ENCODE results near the gene MEGF11.

MEGF11 gene

DNA sequence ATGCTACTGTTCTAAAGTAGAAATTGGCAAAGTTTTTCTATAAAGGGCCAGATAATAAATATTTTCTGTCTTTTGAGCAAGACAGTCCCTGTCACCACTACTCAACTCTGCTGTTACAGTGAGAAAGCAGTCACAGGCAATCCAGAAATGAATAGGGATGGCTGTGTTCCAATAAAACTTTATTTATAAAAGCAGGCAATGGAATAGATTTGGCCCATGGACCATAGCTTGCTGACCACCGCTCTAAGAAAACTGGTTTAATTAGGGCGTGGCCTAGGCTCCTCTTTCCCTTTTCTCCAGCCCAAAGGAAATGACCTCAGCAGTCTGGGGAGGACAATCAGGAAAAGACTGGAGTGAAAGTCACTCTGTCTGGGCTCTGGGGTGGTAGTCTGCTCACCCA lies 183.8 kb downstream of the MEGF11 start:
- FAIRE-seq (no peak), DNase-seq (ENCODE audit: low spot score) (no peak)

DNA sequence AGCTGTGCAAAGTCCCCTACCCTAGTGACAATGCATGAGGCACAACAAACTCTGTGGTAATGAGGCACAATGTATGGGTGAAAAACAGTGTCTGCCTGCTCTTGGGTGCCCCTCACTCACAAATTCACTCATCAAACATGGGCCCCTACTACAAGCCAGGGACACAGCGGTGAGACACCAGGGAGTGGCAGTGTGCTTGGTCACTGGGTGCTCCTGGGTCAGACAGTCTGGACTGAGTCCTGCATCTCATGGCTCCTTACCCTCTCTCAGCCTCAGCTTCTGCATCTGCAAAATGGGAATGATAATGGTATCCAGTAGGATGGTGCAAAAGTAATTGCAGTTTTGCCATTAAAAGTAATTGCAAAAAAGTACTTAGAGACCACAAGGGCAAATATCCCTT lies 184.7 kb downstream of the MEGF11 start:
- no peak for DNase-seq (ENCODE audit: low spot score)
- FAIRE-seq: peak; percentile 63

DNA sequence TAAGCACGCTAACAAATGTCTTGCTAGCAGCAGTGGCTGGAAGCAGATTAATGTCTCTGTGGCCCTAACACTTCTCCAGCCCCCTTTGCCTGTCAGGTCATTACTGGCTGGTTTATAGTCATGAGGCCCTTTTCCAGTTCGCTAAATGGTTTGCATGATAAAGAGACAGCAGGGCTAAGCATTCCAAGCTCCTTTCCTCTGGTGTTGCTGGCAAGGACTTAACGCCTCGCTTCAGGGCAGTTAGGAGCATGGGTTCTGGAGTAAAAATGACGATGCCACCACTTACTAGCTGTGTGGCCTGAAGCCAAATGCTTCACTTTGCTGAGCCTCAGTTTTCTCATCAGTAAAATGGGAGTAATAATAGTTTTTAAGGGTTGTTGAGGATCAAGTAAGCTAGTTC lies 185.9 kb downstream of the MEGF11 start:
- FAIRE-seq (no peak), DNase-seq (ENCODE audit: low spot score) (no peak)

DNA sequence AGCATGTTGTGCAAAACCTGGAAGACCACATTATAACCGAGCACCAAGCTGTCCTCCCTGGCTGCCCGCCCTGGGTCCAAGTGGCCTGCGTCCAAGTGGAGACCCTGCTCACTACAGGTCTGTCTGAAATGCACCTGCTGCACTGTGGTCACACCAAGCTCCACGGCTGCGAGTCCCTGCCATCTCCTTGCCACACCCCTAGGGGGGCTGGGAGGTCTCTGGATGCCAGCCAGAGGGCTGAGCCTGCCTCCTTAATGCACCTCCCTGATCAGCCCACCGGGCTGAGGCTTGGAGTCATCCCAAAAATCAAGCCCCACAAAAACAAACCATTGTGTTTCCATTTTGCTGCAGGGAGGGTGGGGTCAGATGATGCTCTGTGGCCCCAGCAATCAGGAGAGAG lies 187.1 kb downstream of the MEGF11 start:
- FAIRE-seq (no peak), DNase-seq (ENCODE audit: low spot score) (no peak)

DNA sequence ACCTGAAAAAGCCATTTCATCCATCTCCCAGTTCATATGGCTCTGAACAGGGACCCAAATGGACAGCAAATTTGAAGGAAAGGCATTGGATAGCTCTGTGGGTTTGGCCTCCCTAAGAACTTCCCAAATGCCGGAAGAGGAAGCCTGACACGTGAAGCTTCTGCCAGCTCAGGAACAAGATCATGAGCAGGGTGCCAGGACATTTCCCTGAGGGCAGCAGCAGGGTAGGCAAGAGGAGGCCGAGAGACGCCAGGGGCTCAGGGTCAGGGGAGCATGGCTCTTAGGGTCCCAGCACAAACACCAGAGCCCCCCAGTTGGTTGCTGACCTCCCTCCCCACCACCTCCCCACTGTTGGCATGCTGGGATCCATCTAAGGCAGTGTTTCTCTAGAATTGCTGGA lies 187.5 kb downstream of the MEGF11 start:
- FAIRE-seq (no peak), DNase-seq (ENCODE audit: low spot score) (no peak)

DNA sequence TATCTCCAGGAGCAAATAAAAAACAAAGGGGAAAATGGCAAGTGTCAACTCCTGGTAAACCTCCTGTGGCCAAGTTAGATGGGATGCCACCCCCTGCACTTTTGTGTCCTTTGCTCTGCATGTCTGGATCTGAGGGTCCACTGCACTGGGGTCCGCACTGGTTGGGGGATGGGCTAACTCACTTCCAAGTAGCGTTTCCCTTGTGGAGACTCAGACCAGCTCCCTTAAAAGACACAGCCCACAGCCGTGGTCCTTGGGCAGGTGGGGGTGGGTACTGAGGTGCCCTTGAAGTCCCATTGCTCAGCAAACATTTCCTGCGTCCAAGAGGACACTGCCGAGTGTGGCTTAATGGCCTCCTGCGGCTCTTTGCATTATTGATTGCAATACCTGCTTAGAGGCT lies 188.2 kb downstream of the MEGF11 start:
- DNase-seq (ENCODE audit: low spot score) (no peak), FAIRE-seq (no peak)

DNA sequence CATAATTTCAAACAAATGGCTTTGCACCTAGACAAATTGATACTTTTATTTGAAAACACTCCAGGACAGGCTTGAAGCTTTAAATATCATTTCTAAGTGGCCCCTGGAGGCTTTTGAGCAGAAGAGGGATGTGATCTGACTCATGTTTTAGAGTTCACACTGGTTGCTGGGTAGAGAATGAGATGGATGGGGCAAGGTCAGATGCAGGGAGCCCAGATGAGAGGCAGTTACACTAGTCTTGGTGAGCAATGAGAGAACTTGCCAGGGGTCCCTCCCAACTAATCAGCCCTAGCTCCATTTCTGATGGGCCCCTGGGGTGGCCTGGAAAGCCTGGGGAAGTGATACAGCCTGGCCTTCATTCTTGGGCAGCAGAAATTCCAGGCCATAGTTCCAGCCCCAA lies 190.4 kb downstream of the MEGF11 start:
- FAIRE-seq: no peak

DNA sequence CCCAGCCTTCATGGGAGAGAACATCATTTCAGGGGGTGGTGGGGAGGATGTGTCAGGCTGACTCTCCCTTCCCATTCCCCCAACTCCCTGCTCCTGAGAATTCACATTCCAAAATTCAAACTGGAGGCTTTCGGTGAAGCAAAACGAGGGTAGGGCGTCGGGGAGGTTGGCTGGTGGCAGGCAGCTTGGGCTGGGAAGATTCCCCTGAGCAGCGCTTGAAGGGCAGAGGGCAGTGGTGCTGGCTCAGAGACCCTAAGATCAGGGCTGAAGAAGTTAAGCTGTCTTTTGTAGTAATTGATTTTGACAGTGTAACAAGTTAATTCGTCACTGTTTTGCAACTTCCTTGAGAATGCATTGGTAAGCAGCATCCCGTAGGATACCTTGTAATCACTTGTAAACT lies 196.5 kb downstream of the MEGF11 start:
- FAIRE-seq: no peak

More for the DNA sequence above, 190.4 kb downstream of the MEGF11 start:
- no peak for DNase-seq (ENCODE audit: low spot score)

DNA sequence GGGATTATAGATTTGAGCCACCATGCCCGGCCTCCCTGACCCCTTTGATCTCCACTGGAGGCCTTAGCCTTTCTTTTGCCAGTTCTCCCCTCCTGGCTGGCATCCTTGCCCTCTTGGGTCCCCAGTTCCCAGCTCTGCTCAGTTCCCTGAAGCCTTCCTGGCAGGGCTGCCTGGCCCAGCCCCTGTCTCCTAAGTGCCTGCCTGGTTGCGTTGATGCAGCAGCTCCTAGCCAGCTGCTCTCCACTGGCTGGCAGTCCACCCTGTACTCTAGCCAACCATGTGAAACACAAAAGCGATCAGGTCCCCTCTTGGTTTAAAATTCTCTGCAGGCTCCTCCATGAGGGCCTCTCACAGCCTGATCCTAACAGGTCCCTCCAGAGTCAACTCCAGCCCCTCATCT lies 199.6 kb downstream of the MEGF11 start:
- no peak for FAIRE-seq
- no peak for DNase-seq (ENCODE audit: low spot score)

More for the DNA sequence above, 196.5 kb downstream of the MEGF11 start:
- no peak for DNase-seq (ENCODE audit: low spot score)

DNA sequence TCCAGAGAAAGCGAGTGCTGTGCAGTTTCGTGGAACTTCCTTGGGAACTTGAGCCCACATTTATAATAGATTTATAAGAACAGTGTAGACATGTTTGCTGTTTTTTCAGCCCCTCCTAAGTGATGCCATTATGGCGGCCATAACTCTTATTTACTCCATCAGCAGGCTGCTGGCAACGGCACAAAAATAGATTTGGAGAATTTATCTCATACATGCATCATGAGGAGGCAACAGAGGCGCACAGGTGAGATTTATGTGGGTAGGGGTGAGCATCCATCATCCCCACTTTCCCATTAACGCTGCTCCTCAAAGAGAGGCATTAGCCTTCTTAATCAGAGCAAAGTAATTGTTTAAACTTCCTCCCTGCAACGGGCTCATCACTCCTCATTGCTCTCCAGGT lies 201.7 kb downstream of the MEGF11 start:
- FAIRE-seq (no peak), DNase-seq (ENCODE audit: low spot score) (no peak)

DNA sequence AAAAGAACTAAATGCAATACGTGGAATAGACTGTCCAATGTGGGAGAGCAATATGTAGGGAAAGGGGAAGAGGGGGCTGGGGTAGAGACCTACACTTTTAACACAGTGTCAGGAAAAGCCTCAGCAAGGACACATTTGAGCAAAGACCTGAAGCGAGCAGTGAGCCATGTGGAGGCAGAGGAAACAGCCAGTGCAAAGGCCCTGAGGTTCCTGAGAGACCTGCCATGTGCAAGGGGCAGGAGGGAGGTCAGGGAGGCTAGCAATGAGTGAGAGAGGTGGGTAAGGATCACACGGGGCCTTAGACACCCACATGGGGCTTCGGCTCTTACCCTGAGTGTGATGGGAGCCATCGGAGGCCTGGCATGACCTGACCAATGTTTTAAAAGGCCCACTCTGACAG lies 203.3 kb downstream of the MEGF11 start:
- DNase-seq (ENCODE audit: low spot score) (no peak), FAIRE-seq (no peak)

DNA sequence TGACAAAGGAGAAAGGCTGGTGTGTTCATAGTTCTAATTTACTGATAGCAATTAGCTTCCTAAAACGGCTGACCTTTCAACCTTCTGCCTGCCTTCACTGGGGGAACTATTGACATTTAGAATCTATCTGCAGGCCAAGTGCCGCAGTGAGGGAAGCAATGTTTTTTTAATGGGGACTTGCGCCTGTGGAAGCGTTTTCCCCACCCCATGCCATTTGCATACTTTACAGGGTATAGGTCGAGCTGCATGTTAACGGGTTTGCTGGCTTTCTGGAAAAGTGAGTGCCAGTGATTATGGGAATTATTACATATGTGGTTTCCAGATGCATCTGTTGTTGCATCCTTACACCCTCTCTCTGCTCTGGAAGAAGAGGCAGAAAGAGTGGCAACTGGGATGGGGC lies 204.2 kb downstream of the MEGF11 start:
- no peak for FAIRE-seq
- DNase-seq (ENCODE audit: low spot score): no peak

DNA sequence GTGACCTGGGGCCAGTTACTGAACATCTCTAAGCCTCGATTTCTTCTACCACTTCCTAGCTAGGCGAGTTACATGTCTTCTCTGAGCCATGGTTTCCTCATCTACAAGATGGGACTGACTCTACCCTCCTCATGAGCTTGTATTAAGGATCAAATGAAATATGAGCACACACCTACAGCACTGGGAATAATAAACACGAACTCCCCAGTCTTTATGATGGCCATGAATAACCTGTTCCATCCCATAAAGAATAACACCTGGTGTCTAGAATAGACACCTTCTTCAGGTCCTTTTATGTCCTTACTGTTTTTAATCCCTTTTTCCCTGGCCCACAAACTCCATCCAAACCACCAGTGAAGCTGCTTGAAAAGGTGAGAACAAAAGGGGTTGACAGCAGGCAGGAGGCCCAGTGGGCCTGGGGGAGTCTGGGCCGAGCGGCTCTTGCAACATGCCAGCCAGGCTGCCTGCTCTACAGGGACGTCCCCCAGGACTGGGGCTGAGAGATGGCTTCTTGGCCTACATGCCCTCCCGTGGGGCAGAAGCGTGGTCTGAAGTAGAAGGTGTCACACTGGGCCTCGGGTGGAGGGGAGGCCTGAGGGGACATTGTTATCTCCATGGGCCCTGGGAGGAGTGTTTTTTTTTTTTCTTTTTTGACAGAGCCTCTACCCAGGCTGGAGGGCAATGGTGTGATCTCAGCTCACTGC lies 206.1 kb downstream of the MEGF11 start:
- DNase-seq (ENCODE audit: low spot score) (no peak), FAIRE-seq (no peak)

DNA sequence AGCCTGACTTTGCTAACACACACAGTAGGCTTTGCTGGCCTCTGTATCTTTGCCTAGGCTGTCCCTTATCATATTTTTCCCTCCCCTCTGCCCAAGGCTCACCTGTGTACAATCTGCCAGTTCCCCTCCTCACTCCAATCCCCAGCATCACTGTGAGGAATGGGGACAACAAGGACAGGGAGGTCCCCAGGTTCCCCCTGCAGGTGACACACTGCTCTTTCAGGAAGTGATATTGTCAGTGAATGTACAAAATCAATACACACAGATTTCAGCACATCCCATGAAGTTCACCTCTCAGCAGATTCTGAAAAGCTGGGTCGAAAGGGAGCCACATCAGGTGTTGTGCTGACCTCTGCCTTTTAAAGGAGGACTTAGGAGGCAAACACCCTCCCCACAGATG lies 206.8 kb downstream of the MEGF11 start:
- peak; percentile 50 for FAIRE-seq
- no peak for DNase-seq (ENCODE audit: low spot score)

DNA sequence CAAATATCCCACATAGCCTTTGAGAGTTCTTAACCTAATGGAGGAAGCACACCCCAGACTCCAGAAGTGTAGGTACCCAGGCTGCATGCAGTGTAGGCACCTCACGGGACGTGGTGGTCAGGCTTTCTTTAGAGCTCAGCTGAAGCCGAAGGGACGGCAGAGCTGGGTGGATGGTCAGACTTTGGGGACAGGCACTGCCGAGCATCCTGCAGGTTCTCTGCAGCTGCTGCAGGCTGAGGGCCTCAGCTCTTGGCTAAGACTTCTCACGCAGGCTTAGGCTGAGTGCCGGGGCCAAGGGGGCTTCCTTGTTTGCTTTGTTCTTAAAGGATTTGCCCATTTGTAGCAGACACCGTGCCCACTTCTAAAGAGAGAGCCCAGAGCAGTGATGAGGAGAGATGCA lies 207.2 kb downstream of the MEGF11 start:
- FAIRE-seq (no peak), DNase-seq (ENCODE audit: low spot score) (no peak)

DNA sequence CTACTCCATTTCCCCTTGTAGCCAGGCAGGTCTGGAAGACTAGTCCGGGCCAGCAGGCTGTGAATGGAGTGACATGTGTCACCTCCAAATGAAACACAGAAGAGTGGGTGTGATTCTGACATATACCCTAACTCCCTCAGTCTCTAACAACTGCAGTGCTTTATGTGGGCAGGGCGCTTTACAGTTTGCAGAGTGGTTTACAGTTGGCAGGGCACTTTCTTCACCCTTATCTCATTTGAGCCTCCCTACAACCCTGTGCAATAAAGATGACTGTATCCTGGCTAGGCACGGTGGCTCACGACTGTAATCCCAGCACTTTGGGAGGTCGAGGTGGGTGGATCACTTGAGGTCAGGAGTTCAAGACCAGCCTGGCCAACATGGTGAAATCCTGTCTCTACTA lies 208.0 kb downstream of the MEGF11 start:
- FAIRE-seq: no peak

DNA sequence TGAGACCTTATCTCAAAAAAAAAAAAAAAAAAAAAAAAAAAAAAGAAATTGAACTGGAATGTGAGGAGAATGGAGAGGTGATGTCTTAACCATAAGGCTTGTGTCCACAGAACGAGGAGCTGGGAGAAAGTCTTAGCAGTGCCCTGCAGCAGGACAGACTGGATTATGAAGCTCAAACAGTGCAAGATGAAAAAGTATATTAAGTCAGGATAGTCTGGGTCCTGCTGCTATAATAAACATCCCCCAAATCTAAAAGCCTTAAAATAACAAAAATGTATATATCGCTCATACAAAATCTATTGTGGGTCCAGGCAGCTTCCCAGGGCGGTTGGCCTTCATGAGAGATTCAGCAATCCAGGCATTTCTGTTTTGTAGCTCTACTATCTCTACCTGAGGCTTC lies 208.7 kb downstream of the MEGF11 start:
- FAIRE-seq (no peak), DNase-seq (ENCODE audit: low spot score) (no peak)

More for the DNA sequence above, 208.0 kb downstream of the MEGF11 start:
- DNase-seq (ENCODE audit: low spot score): no peak

DNA sequence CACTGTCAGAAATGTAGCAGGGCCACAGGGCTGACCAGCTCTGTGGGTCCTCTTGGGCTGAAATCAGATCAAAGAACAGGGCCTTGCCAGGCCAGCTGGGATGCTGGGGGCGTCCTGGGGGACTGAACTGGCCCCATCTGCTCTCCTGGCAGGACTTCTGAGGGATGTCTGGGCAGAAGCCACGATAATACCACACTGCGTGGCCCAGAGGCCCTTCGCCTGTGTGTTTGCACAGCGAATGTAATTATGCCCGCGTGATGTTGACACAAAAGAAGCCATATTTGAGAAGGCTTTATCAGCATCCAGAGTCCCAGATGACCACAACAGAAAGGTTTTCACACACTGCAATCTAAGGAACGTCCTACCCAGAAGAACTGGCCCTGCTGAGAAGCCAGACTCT lies 210.3 kb downstream of the MEGF11 start:
- DNase-seq (ENCODE audit: low spot score) (no peak), FAIRE-seq (no peak)

DNA sequence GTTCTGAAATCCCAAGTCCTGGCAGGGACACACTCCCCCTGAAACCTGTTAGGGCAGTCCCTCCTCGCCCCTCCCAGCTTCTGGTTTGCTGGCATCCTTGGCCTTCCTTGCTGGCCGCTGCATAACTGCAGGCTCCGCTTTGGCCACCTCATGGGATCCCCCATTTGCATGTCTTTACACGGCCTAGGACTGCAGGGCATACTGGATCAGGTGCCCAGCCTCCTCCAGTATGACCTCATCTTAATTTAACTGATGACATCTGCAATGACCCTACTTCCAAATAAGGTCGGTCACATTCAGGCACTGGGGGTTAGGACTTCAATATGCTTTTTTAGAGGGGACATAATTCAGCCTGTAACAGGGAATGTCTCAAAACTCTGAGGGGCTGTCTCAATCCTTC lies 210.9 kb downstream of the MEGF11 start:
- DNase-seq (ENCODE audit: low spot score): no peak
- no peak for FAIRE-seq

DNA sequence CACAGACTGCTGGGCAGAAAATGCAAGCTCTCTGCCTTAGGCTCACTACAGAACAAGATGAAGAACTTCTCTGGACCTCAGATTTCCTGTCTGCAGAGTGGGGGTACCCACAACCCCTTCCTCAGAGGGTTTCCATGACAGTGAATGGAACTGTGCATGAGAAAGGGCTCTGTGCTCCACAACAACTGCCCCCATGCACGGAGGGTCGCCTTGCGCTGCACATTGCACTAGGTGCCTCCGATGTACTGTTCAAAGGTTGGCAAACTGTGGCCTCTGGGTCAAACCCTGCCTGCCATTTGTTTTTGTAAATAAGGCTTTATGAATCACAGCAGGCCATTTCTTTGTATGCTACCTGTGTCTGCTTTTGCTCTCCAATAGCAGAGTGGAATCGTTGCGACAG lies 212.3 kb downstream of the MEGF11 start:
- DNase-seq (ENCODE audit: low spot score): no peak
- FAIRE-seq: no peak

DNA sequence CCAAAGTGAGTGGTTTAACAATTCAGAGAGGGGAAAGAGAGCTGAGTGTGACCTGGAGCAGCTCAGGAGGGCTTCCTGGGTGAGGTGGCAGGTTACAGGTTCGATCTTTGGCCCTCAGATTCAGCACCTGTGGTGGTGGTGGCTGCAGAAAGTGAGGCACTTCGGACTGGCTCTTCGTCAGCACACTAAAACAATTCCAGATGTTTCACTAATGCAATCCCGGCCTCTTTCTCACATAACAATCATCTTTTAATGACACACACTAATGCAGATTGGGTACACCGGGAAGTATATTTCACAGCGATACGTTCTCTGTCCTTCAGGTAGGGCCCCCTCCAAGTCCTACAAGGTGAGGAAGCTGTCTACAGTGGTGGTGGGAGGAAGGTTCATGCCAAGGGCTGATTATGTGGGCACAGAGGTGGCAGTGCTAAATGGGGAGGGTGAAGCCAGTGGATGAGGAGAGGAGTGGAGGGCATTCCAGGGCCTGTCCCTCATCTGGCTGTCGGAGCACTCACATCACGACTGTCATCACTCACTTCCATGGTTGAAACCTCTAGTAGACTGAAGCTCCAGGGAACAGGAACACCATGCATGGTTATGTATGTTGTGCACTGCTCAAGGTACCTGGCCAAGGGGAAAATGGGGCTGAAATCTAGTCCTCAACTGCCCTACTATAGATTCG lies 213.2 kb downstream of the MEGF11 start:
- FAIRE-seq: peak; percentile 27
- no peak for DNase-seq (ENCODE audit: low spot score)

DNA sequence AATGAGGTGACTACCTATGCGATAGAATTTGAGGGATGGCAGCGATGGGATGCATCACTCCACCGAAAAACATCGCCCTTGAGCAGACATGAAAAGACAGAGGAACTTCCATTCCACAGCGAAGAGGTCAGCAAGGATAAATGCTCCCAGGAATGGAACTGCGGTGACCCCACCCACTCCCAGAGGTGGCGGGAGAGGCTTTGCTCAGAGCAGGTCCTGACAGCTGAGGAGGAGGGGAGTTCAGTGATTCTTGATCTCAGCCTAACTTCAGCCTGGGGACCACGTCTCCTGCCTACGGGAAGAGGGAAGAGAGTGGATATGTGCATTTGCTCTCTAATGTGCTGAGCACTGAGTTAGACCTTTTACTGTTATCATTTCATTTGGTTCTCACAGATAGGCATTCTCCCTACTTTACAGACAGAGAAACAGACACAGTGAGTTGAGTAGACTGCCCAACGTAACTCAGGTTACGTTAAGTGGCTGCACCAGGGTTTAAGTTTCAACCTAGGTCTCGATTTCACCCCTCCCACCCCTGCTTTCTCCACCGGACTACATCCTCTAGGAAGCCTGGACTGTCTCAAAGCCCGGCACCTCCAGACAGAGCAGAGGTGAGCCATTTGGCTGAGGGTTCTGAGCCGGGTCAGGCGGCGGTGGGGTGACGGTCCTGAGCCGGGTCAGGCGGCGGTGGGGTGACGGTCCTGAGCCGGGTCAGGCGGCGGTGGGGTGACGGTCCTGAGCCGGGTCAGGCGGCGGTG lies 214.3 kb downstream of the MEGF11 start:
- peak; percentile 67 for FAIRE-seq
- DNase-seq (ENCODE audit: low spot score): peak; percentile 61

All from urothelium cell line (cell line).